GM12878 (cell line): ENCODE results near the gene RRBP1. TPM values are rescaled to one million over a fixed set of nuclear protein-coding genes. Genes with fewer than 3 reads are reported as not detected.

Experiments used
- ATAC-seq: fragments of 200-7000 bp; cut with Tn5 transposase; 3 replicates; pipeline ENCODE4 v1.9.1; 2020; ENCODE audit warnings: mild to moderate bottlenecking, moderate library complexity
- BruUV-seq: library from RNA; stranded (reverse); fragments of 400-500 nt; replicated peaks from 2 replicates; lab custom pipeline; 2021; lab: Mats Ljungman, UMichigan
- CTCF ChIA-PET: fragments of 300-600 bp; sonication (Branson Sonifier 250); formaldehyde crosslinking; extraction: SDS; loops from one replicate; lab custom pipeline; 2021; ENCODE audit warnings: inconsistent platforms; lab: Yijun Ruan, JAX
- POLR2A ChIA-PET: fragments of 350-600 bp; formaldehyde crosslinking; extraction: SDS; loops from one replicate; lab custom pipeline; 2021; ENCODE audit warnings: inconsistent platforms; lab: Charles Lee
- RAD21 ChIA-PET: fragments of 300-600 bp; sonication (Branson Sonifier 250); formaldehyde crosslinking; loops from one replicate; lab custom pipeline; 2023; ENCODE audit warnings: antibody characterized with exemption; ENCODE audit not compliant: unreplicated experiment; lab: Charles Lee
- SMC1A ChIA-PET: fragments of 300-600 bp; sonication (Branson Sonifier 250); formaldehyde crosslinking; loops from one replicate; lab custom pipeline; 2023; ENCODE audit not compliant: unreplicated experiment, uncharacterized antibody; lab: Charles Lee
- DNase-seq: peaks from one replicate; pipeline ENCODE4 v3.0.0-alpha.2; 2011; ENCODE audit warnings: low read depth, low spot score
- FAIRE-seq: peaks from 3 replicates; lab custom pipeline; 2011; peaks lifted over from hg19 to GRCh38; lab: Jason Lieb, UNC
- H2AFZ ChIP-seq: 2 replicates; pipeline ENCODE4 v1.6.0; 2011; ENCODE audit warnings: low read depth, low read length, control low read depth; ENCODE audit not compliant: control insufficient read depth
- H3K27ac ChIP-seq: 2 replicates; pipeline ENCODE4 v1.5.1; 2011; ENCODE audit warnings: control low read depth; ENCODE audit not compliant: control insufficient read depth, insufficient read depth
- H3K27me3 ChIP-seq, 2 experiments: replicated peaks in 1 of 2; 2 replicates each; pipeline versions ENCODE4 v1.6.0 to v1.6.1; 2011; ENCODE audit warnings: low read length in 1 of 2; ENCODE audit not compliant: control insufficient read depth in 2 of 2, insufficient read depth in 2 of 2
- H3K36me3 ChIP-seq, 2 experiments: 2 replicates each; pipeline ENCODE4 v1.5.1; 2011; ENCODE audit warnings: low read length in 1 of 2; ENCODE audit not compliant: control insufficient read depth in 2 of 2, insufficient read depth in 2 of 2
- H3K4me1 ChIP-seq: 2 replicates; pipeline ENCODE4 v1.6.1; 2011; ENCODE audit warnings: mild to moderate bottlenecking, low read length, moderate library complexity, mixed read lengths; ENCODE audit not compliant: control insufficient read depth, insufficient read depth
- H3K4me2 ChIP-seq: 2 replicates; pipeline ENCODE4 v1.6.0; 2011; ENCODE audit warnings: control low read depth; ENCODE audit not compliant: control insufficient read depth, insufficient read depth
- H3K4me3 ChIP-seq: fragments of 200-600 bp; sonication (generic); 2 replicates; pipeline ENCODE4 v1.5.1; 2016
- H3K79me2 ChIP-seq: 2 replicates; pipeline ENCODE4 v1.6.0; 2011; ENCODE audit warnings: low read length; ENCODE audit not compliant: control insufficient read depth, insufficient read depth
- H3K9ac ChIP-seq: 2 replicates; pipeline ENCODE4 v1.8.0; 2011; ENCODE audit warnings: low read length, control low read depth, mixed read lengths; ENCODE audit not compliant: control insufficient read depth, insufficient read depth
- H3K9me3 ChIP-seq: replicated peaks from 3 replicates; pipeline ENCODE4 v1.5.1; 2011; ENCODE audit warnings: mild to moderate bottlenecking, low read length; ENCODE audit not compliant: control insufficient read depth, insufficient read depth
- H4K20me1 ChIP-seq: 2 replicates; pipeline ENCODE4 v1.6.0; 2011; ENCODE audit not compliant: control insufficient read depth, insufficient read depth
- ATF3 ChIP-seq: IDR thresholded peaks from 2 replicates; pipeline ENCODE4 v1.6.1; 2011; ENCODE audit warnings: low read depth, mild to moderate bottlenecking, low read length, moderate library complexity, borderline replicate concordance; ENCODE audit errors: extremely low read depth
- BRCA1 ChIP-seq: IDR thresholded peaks from 2 replicates; pipeline ENCODE4 v1.6.1; 2011; ENCODE audit warnings: low read depth, low read length, improper control_type of control experiment
- CUX1 ChIP-seq: IDR thresholded peaks from 2 replicates; pipeline ENCODE4 v1.6.1; 2012; ENCODE audit warnings: improper control_type of control experiment, low read depth, low read length; ENCODE audit not compliant: insufficient replicate concordance
- E2F8 ChIP-seq: fragments of 450-650 bp; IDR thresholded peaks from 2 replicates; pipeline ENCODE4 v1.6.1; 2018; ENCODE audit warnings: mild to moderate bottlenecking, low read depth, moderate library complexity; ENCODE audit not compliant: partially characterized antibody
- EGR1 ChIP-seq, 2 experiments: IDR thresholded peaks; 1 replicate in 1 of 2; 2 replicates in 1 of 2; pipeline ENCODE4 v1.6.1; 2011 to 2012; ENCODE audit warnings: low read depth in 2 of 2, low read length in 2 of 2, borderline replicate concordance in 1 of 2, mild to moderate bottlenecking in 1 of 2, moderate library complexity in 1 of 2
- HDGF ChIP-seq: fragments of 450-650 bp; IDR thresholded peaks from 2 replicates; pipeline ENCODE4 v1.6.1; 2016; ENCODE audit warnings: antibody characterized with exemption
- IRF4 ChIP-seq: IDR thresholded peaks from 2 replicates; pipeline ENCODE4 v1.6.1; 2011; ENCODE audit warnings: low read depth, low read length
- MTA2 ChIP-seq: fragments of 450-650 bp; IDR thresholded peaks from 2 replicates; pipeline ENCODE4 v1.6.1; 2016; ENCODE audit warnings: low read depth, mild to moderate bottlenecking, moderate library complexity
- NBN ChIP-seq: fragments of 450-650 bp; IDR thresholded peaks from 2 replicates; pipeline ENCODE4 v1.6.1; 2016
- POLR2AphosphoS2 ChIP-seq: IDR thresholded peaks from 2 replicates; pipeline ENCODE4 v1.6.1; 2011; ENCODE audit warnings: low read depth, mild to moderate bottlenecking, low read length, improper control_type of control experiment, moderate library complexity
- RELB ChIP-seq: fragments of 450-650 bp; IDR thresholded peaks from 2 replicates; pipeline ENCODE4 v1.6.1; 2017; ENCODE audit warnings: low read depth, mild to moderate bottlenecking, moderate library complexity
- SMARCA5 ChIP-seq: fragments of 450-650 bp; IDR thresholded peaks from 2 replicates; pipeline ENCODE4 v1.6.1; 2017; ENCODE audit warnings: mild to moderate bottlenecking
- SMC3 ChIP-seq: IDR thresholded peaks from 2 replicates; pipeline ENCODE4 v1.6.1; 2011; ENCODE audit warnings: low read length, improper control_type of control experiment, borderline replicate concordance
- SREBF1 ChIP-seq: IDR thresholded peaks from 2 replicates; pipeline ENCODE4 v1.6.1; 2012; ENCODE audit warnings: mild to moderate bottlenecking, low read length
- ZZZ3 ChIP-seq: IDR thresholded peaks from 2 replicates; pipeline ENCODE4 v1.6.1; 2011; ENCODE audit warnings: low read depth; ENCODE audit not compliant: control insufficient read depth, insufficient read length
- WGBS: methylation state at CpG from one replicate; pipeline ENCODE4 v1.1.6; 2016; ENCODE audit warnings: low lambda C conversion rate; ENCODE audit not compliant: insufficient replicate concordance, insufficient coverage; ENCODE audit errors: missing lambda C conversion rate; 5-methylcytosine and 5-hydroxymethylcytosine counted together
- in situ Hi-C: fragments of 300-500 bp; cut with MboI; formaldehyde crosslinking; loops from 9 replicates; pipeline ENCODE4 v1.14.3; 2018; ENCODE audit warnings: mixed read lengths
- intact Hi-C: fragments of 100-400 bp; cut with micrococcal nuclease; formaldehyde crosslinking; loops from one replicate; pipeline ENCODE4 v1.14.2; 2022; ENCODE audit not compliant: unreplicated experiment
- polyA plus RNA-seq, 11 experiments: library from polyadenylated mRNA; depleted of rRNA in 4 of 11; unstranded in 6 of 11; stranded (reverse) in 5 of 11; fragments of >200 nt; fragmentation: Nextera tagmentation in 4 of 11; fragmentation: Illumina TruSeq in 1 of 11; extraction: Ambion mirVana in 4 of 11; extraction: Trizol in 1 of 11; gene quantifications; 1 replicate in 1 of 11; 2 replicates in 10 of 11; pipeline versions ENCODE4 v1.2.1 to v1.2.3, GENCODE V29; 2011 to 2016; ENCODE audit warnings: inconsistent platforms in 2 of 11, missing spikeins in 2 of 11, low read depth in 1 of 11
- total RNA-seq, 4 experiments: library from RNA; depleted of rRNA in 3 of 4; stranded (reverse); fragments of >200 nt in 3 of 4; fragmentation: Illumina TruSeq in 1 of 4; extraction: Trizol in 1 of 4; gene quantifications; 2 replicates each; pipeline versions ENCODE4 v1.2.1 to v1.2.3, GENCODE V29; 2013 to 2021

RRBP1 gene
- total and polyA plus RNA-seq, 10 of the 15 experiments (the other 5 are each of a cell fraction or from before 2014, with no cell fraction given), result 1.2 to 57.4 (median 24.6) TPM

- CTCF ChIA-PET, result no interaction called here
- no peaks in the 10 kb centered on the region; a peak in 2 of 4 replicates for H3K27me3 ChIP-seq
- in situ Hi-C loops, result no loop called here
- no peak overlapping the region for H2AFZ ChIP-seq
- POLR2A ChIA-PET, result no interaction called here
- no peaks in the 10 kb centered on the region for H3K4me1 ChIP-seq
- ATAC-seq (no peak), FAIRE-seq (no peak), DNase-seq (no peak)
- no peaks in the 10 kb centered on the region for H3K79me2 ChIP-seq
- H4K20me1 ChIP-seq, result no peaks in the 10 kb centered on the region
- no peak overlapping the region for H3K27ac ChIP-seq
- RAD21 ChIA-PET, result no interaction called here
- H3K4me3 ChIP-seq, result no peak overlapping the region
- H3K36me3 ChIP-seq, result no peaks in the 10 kb centered on the region
- BruUV-seq, result no TSS peak
- intact Hi-C loops, result no loop called here
- H3K4me2 ChIP-seq, result no peak overlapping the region
- 78% methylated on average over 4 of the region's 4 CpGs for WGBS
- SMC1A ChIA-PET, result no interaction called here
- H3K9ac ChIP-seq, result no peak overlapping the region
- H3K9me3 ChIP-seq, result no peaks in the 10 kb centered on the region
- TF ChIP-seq ATF3, result no peak
- TF ChIP-seq RELB, result no peak
- TF ChIP-seq SMC3, result no peak
- TF ChIP-seq BRCA1, result no peak
- no peak for TF ChIP-seq ZZZ3
- no peak for TF ChIP-seq E2F8
- TF ChIP-seq EGR1 (IDR thresholded peaks at IDR 0.05; ENCODE audit: borderline replicate concordance in 1 of 2, low read depth in 2 of 2, low read length in 2 of 2), result no peak
- no peak for TF ChIP-seq SMARCA5
- no peak for TF ChIP-seq POLR2AphosphoS2
- no peak for TF ChIP-seq IRF4
- no peak for TF ChIP-seq CUX1
- TF ChIP-seq SREBF1, result no peak
- TF ChIP-seq HDGF, result no peak
- TF ChIP-seq MTA2, result no peak
- no peak for TF ChIP-seq NBN
These were observed 30.2 kb upstream of the RRBP1 start for GRCh38 chr20:17712201-17712600.
